Loucy (cell line): ENCODE data around the gene GABRG3.

ENCODE experiments used
- H2AFZ ChIP-seq: fragments of 200-600 bp; sonication (generic); 2 replicates; pipeline ENCODE4 v1.6.0; 2016; ENCODE audit warnings: antibody characterized with exemption, mild to moderate bottlenecking, low read length, moderate library complexity
- H3F3A ChIP-seq: fragments of 200-600 bp; 2 replicates; pipeline ENCODE4 v1.6.0; 2016; ENCODE audit warnings: antibody characterized with exemption, low read depth, mild to moderate bottlenecking
- H3K27me3 ChIP-seq: fragments of 200-600 bp; sonication (generic); 2 replicates; pipeline ENCODE4 v1.6.1; 2014; ENCODE audit warnings: low read length, mild to moderate bottlenecking; ENCODE audit not compliant: insufficient read depth, poor library complexity, severe bottlenecking
- H3K36me3 ChIP-seq: fragments of 200-600 bp; sonication (generic); 2 replicates; pipeline ENCODE4 v1.6.1; 2016; ENCODE audit warnings: low read length; ENCODE audit not compliant: insufficient read depth
- H3K4me1 ChIP-seq: fragments of 200-600 bp; sonication (generic); 2 replicates; pipeline ENCODE4 v1.5.1; 2014; ENCODE audit warnings: low read length, mild to moderate bottlenecking; ENCODE audit not compliant: insufficient read depth, poor library complexity, severe bottlenecking
- H3K4me2 ChIP-seq: fragments of 200-600 bp; sonication (generic); 2 replicates; pipeline ENCODE4 v1.6.0; 2014; ENCODE audit warnings: antibody characterized with exemption, low read length, low read depth, mild to moderate bottlenecking; ENCODE audit not compliant: poor library complexity, severe bottlenecking
- H3K4me3 ChIP-seq: fragments of 200-600 bp; sonication (generic); 2 replicates; pipeline ENCODE4 v1.5.1; 2014; ENCODE audit warnings: low read length, mild to moderate bottlenecking, mixed read lengths; ENCODE audit not compliant: poor library complexity, severe bottlenecking
- H3K79me2 ChIP-seq: fragments of 200-600 bp; sonication (generic); 2 replicates; pipeline ENCODE4 v1.6.1; 2014; ENCODE audit warnings: low read length; ENCODE audit not compliant: insufficient read depth
- H3K9ac ChIP-seq: fragments of 200-600 bp; sonication (generic); 2 replicates; pipeline ENCODE4 v1.6.0; 2014; ENCODE audit warnings: mild to moderate bottlenecking, low read depth, low read length, moderate library complexity; ENCODE audit not compliant: poor library complexity, severe bottlenecking
- H3K9me2 ChIP-seq: fragments of 200-600 bp; sonication (generic); replicated peaks from 2 replicates; pipeline ENCODE4 v1.6.1; 2016; ENCODE audit warnings: low read depth, low read length, mixed read lengths
- H3K9me3 ChIP-seq: fragments of 200-600 bp; sonication (generic); 2 replicates; pipeline ENCODE4 v1.6.1; 2014; ENCODE audit warnings: mild to moderate bottlenecking, antibody characterized with exemption, low read length, low read depth; ENCODE audit not compliant: insufficient read depth
- H4K20me1 ChIP-seq: fragments of 200-600 bp; sonication (generic); 2 replicates; pipeline ENCODE4 v1.6.0; 2014; ENCODE audit warnings: antibody characterized with exemption, low read length, mild to moderate bottlenecking; ENCODE audit not compliant: insufficient read depth, poor library complexity, severe bottlenecking
- CTCF ChIP-seq: fragments of 200-600 bp; sonication (generic); conservative IDR thresholded peaks from 2 replicates; pipeline ENCODE4 v1.5.1; 2014; ENCODE audit warnings: mild to moderate bottlenecking, antibody characterized with exemption, low read length
- EZH2phosphoT487 ChIP-seq: fragments of 200-600 bp; IDR thresholded peaks from 2 replicates; pipeline ENCODE4 v1.6.1; 2018; ENCODE audit warnings: antibody characterized with exemption, mild to moderate bottlenecking, moderate library complexity, borderline replicate concordance

GABRG3 gene

GRCh38 chr15:27487846-27488245 lies 516.9 kb downstream of the GABRG3 start:
- no peak overlapping the region for H3K4me3 ChIP-seq

GRCh38 chr15:27490867-27491595 lies 520.0 kb downstream of the GABRG3 start:
- Histone ChIP-seq H3K9me2 (no peaks in the 10 kb centered on the region), H3K9me3 (no peaks in the 10 kb centered on the region), H3K9ac (no peak overlapping the region), H4K20me1 (no peaks in the 10 kb centered on the region), H3K79me2 (no peaks in the 10 kb centered on the region), H3F3A (no peaks in the 10 kb centered on the region), H3K36me3 (no peaks in the 10 kb centered on the region), H3K27me3 (no peaks in the 10 kb centered on the region), H2AFZ (no peak overlapping the region), H3K4me3 (no peak overlapping the region), H3K4me2 (no peak overlapping the region), H3K4me1 (no peaks in the 10 kb centered on the region)
- no peak for TF ChIP-seq CTCF
- TF ChIP-seq EZH2phosphoT487: no peak

More at GRCh38 chr15:27487846-27488245, 516.9 kb downstream of the GABRG3 start:
- Histone ChIP-seq H3F3A (no peaks in the 10 kb centered on the region), H3K79me2 (no peaks in the 10 kb centered on the region), H3K27me3 (no peaks in the 10 kb centered on the region), H3K4me1 (no peaks in the 10 kb centered on the region), H3K4me2 (no peak overlapping the region), H4K20me1 (no peaks in the 10 kb centered on the region), H3K36me3 (no peaks in the 10 kb centered on the region), H3K9ac (no peak overlapping the region), H3K9me2 (no peaks in the 10 kb centered on the region), H3K9me3 (no peaks in the 10 kb centered on the region), H2AFZ (no peak overlapping the region)
- TF ChIP-seq EZH2phosphoT487: no peak
- no peak for TF ChIP-seq CTCF

GRCh38 chr15:27491666-27492621 lies 521.0 kb downstream of the GABRG3 start:
- Histone ChIP-seq H2AFZ (no peak overlapping the region), H3K79me2 (no peaks in the 10 kb centered on the region), H3K9me2 (no peaks in the 10 kb centered on the region), H4K20me1 (no peaks in the 10 kb centered on the region), H3K4me1 (no peaks in the 10 kb centered on the region), H3K36me3 (no peaks in the 10 kb centered on the region), H3K9ac (no peak overlapping the region), H3K9me3 (no peaks in the 10 kb centered on the region), H3K4me3 (no peak overlapping the region), H3K4me2 (no peak overlapping the region), H3F3A (no peaks in the 10 kb centered on the region), H3K27me3 (no peaks in the 10 kb centered on the region)
- TF ChIP-seq CTCF (no peak), EZH2phosphoT487 (no peak)
